Prostate gland (tissue), 2 donors: ENCODE results near the gene FBXL2. TPM values are rescaled to one million over a fixed set of nuclear protein-coding genes. Genes with fewer than 3 reads are reported as not detected.

ENCODE experiments used
- DNase-seq: peaks from one replicate; pipeline ENCODE4 v3.0.0-alpha.2; 2019; ENCODE audit warnings: low spot score
- H3K27ac ChIP-seq, 2 donors: fragments of 200-600 bp; sonication (generic); 2 replicates each; pipeline ENCODE4 v1.5.1; 2017 to 2019
- H3K27me3 ChIP-seq: fragments of 200-600 bp; sonication (generic); replicated peaks from 2 replicates; pipeline ENCODE4 v1.5.1; 2019; ENCODE audit not compliant: insufficient read depth
- H3K36me3 ChIP-seq, 2 donors: fragments of 200-600 bp; sonication (generic); 1 replicate in 1 of 2; 2 replicates in 1 of 2; pipeline versions ENCODE4 v1.5.1 to v1.8.1; 2017 to 2019
- H3K4me1 ChIP-seq: fragments of 200-600 bp; sonication (generic); replicated peaks from 2 replicates; pipeline ENCODE4 v1.5.1; 2019
- H3K4me3 ChIP-seq, 2 donors: fragments of 200-600 bp; sonication (generic); 2 replicates each; pipeline ENCODE4 v1.5.1; 2017 to 2019
- H3K9me3 ChIP-seq: fragments of 200-600 bp; sonication (generic); 2 replicates; pipeline ENCODE4 v1.5.1; 2017
- POLR2A ChIP-seq: fragments of 450-650 bp; IDR thresholded peaks from one replicate; pipeline ENCODE4 v1.6.1; 2016; ENCODE audit warnings: antibody characterized with exemption, mild to moderate bottlenecking
- POLR2AphosphoS5 ChIP-seq: sonication (generic); formaldehyde crosslinking; IDR thresholded peaks from one replicate; pipeline ENCODE4 v1.6.1; 2017; ENCODE audit warnings: antibody characterized with exemption
- WGBS: methylation state at CpG from one replicate; pipeline ENCODE4 v1.1.5; 2018; 5-methylcytosine and 5-hydroxymethylcytosine counted together
- intact Hi-C: fragments of 100-400 bp; cut with DNase I; formaldehyde crosslinking; loops from one replicate; pipeline ENCODE4 v1.14.2; 2022
- total RNA-seq, 2 donors: library from RNA; depleted of rRNA; stranded (reverse); fragments of >200 nt; gene quantifications; one replicate each; pipeline ENCODE4 v1.1.0, GENCODE V29; 2016
- TF ChIP-seq, protein P1 (sequence below), 4 experiments: fragments of 200-600 bp in 2 of 4; fragments of 450-650 bp in 2 of 4; sonication (generic) in 2 of 4; IDR thresholded peaks; 1 replicate in 3 of 4; 2 replicates in 1 of 4; pipeline ENCODE4 v1.5.1; 2016 to 2019; ENCODE audit warnings: antibody characterized with exemption in 4 of 4, mild to moderate bottlenecking in 2 of 4, moderate library complexity in 2 of 4

FBXL2 gene
- total RNA-seq, 2 donors from 2014 or later = 3.7 to 16.6 TPM

DNA sequence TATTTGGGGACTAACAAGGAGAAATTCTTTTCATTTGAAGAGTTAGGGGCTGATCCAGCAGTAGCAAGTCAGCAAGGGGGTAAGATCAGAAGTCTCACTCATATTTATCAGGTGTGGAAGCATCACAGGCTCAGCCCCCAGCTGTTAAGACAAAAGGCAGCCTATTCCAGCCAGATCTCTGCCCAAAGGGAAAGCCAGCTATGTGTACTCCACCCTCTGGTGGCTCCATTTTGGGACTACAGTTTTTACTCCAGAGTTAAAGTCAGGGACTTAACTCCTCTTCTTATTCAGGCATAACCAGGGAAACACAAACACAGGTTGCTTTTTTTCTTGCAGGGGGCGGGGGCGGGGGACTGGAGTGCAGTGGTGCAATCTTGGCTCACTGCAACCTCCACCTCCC is 143.7 kb downstream of the FBXL2 start:
- H3K36me3 ChIP-seq = no peaks in the 10 kb centered on the region
- intact Hi-C loops = no loop called here
- DNase-seq = no peak

DNA sequence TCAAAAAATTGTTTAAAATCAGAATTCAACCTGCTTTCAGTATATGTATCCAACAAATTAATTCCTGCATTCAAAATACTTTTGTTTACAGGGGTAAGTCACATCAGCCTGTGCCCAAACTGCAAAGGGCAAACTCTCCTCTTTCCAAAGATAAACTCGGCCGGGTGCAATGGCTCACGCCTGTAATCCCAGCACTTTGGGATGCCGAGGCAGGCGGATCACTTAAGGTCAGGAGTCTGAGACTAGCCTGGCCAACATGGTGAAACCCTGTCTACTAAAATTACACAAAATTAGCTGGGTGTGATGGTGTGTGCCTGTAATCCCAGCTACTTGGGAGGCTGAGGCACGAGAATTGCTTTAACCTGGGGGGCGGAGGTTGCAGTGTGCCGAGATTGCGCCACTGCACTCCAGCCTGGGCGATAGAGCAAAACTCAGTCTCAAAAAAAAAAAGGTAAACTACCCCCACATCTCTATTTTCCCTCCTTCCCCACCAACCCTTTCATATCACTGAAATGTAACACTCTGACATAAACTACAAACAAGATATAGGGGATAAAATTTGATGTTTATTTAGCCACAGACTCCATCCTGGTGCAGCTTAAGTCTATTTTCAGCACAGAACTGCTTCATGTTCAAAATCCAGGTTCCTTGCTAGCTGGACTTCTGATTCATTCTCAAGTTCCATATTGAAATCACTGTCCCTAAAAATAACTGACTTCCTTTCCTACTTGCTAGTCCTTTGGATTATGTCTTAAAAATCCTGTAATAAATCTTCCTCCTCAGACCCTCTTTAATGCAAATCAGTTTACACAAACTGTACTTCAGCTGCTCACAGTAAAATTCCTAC is 147.6 kb downstream of the FBXL2 start:
- Histone ChIP-seq H3K27ac (no peak overlapping the region), H3K4me3 (no peak overlapping the region), H3K4me1 (no peaks in the 10 kb centered on the region), H3K27me3 (no peaks in the 10 kb centered on the region), H3K36me3 (no peaks in the 10 kb centered on the region), H3K9me3 (no peaks in the 10 kb centered on the region)
- no peak for DNase-seq
- intact Hi-C loops = no loop called here
- TF ChIP-seq POLR2A = no peak
- TF ChIP-seq POLR2AphosphoS5 = no peak
- TF ChIP-seq, protein P1, sequence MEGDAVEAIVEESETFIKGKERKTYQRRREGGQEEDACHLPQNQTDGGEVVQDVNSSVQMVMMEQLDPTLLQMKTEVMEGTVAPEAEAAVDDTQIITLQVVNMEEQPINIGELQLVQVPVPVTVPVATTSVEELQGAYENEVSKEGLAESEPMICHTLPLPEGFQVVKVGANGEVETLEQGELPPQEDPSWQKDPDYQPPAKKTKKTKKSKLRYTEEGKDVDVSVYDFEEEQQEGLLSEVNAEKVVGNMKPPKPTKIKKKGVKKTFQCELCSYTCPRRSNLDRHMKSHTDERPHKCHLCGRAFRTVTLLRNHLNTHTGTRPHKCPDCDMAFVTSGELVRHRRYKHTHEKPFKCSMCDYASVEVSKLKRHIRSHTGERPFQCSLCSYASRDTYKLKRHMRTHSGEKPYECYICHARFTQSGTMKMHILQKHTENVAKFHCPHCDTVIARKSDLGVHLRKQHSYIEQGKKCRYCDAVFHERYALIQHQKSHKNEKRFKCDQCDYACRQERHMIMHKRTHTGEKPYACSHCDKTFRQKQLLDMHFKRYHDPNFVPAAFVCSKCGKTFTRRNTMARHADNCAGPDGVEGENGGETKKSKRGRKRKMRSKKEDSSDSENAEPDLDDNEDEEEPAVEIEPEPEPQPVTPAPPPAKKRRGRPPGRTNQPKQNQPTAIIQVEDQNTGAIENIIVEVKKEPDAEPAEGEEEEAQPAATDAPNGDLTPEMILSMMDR (IDR thresholded peaks at IDR 0.05) = no peak
- 95% methylated on average over 10 of the region's 10 CpGs for WGBS

More for the DNA sequence above, 143.7 kb downstream of the FBXL2 start:
- Histone ChIP-seq H3K4me1 (no peaks in the 10 kb centered on the region), H3K27me3 (no peaks in the 10 kb centered on the region), H3K4me3 (no peak overlapping the region), H3K9me3 (no peaks in the 10 kb centered on the region), H3K27ac (no peak overlapping the region)
- WGBS = 100% methylated on average over 2 of the region's 2 CpGs
- TF ChIP-seq POLR2A (no peak), POLR2AphosphoS5 (no peak)
- TF ChIP-seq, protein P1 (IDR thresholded peaks at IDR 0.05) = no peak

DNA sequence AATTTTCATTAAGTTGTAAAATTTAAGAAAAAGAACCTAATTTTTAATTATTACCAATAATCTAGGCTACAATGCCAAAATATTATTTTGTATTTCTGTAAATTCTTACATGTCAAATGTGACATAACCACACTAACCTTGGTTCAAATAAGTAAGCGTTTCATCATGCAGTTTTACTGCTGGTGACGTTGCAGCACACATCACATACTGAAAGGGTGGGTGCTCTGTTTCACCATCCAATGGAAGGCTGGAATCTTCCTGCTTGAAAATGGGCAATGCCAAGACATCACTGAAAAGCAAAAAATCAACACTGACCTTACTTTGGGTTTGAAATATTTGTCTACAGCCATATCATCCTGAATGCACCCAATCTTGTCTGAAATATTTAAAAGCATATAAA is 148.2 kb downstream of the FBXL2 start:
- intact Hi-C loops = no loop called here
- no peaks in the 10 kb centered on the region for H3K36me3 ChIP-seq
- H3K4me3 ChIP-seq = no peak overlapping the region
- no peaks in the 10 kb centered on the region for H3K27me3 ChIP-seq
- TF ChIP-seq, protein P1 (IDR thresholded peaks at IDR 0.05) = no peak
- TF ChIP-seq POLR2A = no peak
- TF ChIP-seq POLR2AphosphoS5 = no peak
- H3K4me1 ChIP-seq = no peaks in the 10 kb centered on the region
- 82% methylated on average over 2 of the region's 2 CpGs for WGBS
- no peaks in the 10 kb centered on the region for H3K9me3 ChIP-seq
- no peak for DNase-seq
- H3K27ac ChIP-seq = no peak overlapping the region

DNA sequence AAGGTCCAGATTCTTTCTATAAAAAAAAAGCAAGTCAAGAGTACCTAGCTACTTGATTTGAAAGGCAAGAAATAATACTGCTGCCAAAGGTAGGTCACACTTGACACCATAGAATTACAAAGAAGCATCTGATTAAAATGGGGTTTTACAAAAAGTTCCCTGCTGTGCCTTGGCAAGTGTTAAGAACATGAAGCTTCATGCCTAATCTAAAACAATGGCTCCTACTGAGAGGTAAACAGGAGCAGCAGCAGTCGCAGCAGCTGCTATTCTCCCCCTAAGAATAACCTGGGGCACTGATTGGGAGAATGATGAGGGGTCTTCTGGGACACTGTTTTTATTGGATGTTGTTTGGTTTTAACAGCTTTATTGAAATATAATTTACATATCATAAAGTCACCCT is 148.8 kb downstream of the FBXL2 start:
- Histone ChIP-seq H3K9me3 (no peaks in the 10 kb centered on the region), H3K27ac (no peak overlapping the region), H3K4me1 (no peaks in the 10 kb centered on the region), H3K4me3 (no peak overlapping the region), H3K27me3 (no peaks in the 10 kb centered on the region), H3K36me3 (no peaks in the 10 kb centered on the region)
- 70% methylated on average over 1 of the region's 1 CpG for WGBS
- DNase-seq = no peak
- no peak for TF ChIP-seq POLR2A
- TF ChIP-seq POLR2AphosphoS5 = no peak
- TF ChIP-seq, protein P1 (IDR thresholded peaks at IDR 0.05) = no peak
- intact Hi-C loops = no loop called here
